ENCODE results near the gene PARP12. TPM values are rescaled to one million over a fixed set of nuclear protein-coding genes. Genes with fewer than 3 reads are reported as not detected.

Gene PARP12
- total RNA-seq, 4 donors from 2014 or later: 22.5 to 89.5 (median 50.7) TPM

- H3K4me3 ChIP-seq: no peak overlapping the region
- H3K36me3 ChIP-seq: no peaks in the 10 kb centered on the region
- intact Hi-C loops (cut with DNase I; ENCODE audit: low total_unique reads): no loop called here
- H3K27ac ChIP-seq: no peak overlapping the region
- H3K9me3 ChIP-seq: no peaks in the 10 kb centered on the region
- no peak for DNase-seq
- TF ChIP-seq CTCF (IDR thresholded peaks at IDR 0.05) (no peak), POLR2A (IDR thresholded peaks at IDR 0.05) (no peak)
- H3K27me3 ChIP-seq: no peaks in the 10 kb centered on the region
- no peaks in the 10 kb centered on the region for H3K4me1 ChIP-seq
Observed at GRCh38 chr7:139976838-139977656, 85.7 kb downstream of the PARP12 start.

- Histone ChIP-seq H3K4me3 (no peak overlapping the region), H3K4me1 (no peaks in the 10 kb centered on the region), H3K36me3 (no peaks in the 10 kb centered on the region), H3K27ac (no peak overlapping the region), H3K27me3 (no peaks in the 10 kb centered on the region), H3K9me3 (no peaks in the 10 kb centered on the region)
- intact Hi-C loops (cut with DNase I; ENCODE audit: low total_unique reads): no loop called here
- no peak for TF ChIP-seq CTCF (IDR thresholded peaks at IDR 0.05)
- no peak for DNase-seq
Observed at GRCh38 chr7:139976055-139976837, 86.5 kb downstream of the PARP12 start.

- Histone ChIP-seq H3K4me1 (no peaks in the 10 kb centered on the region), H3K4me3 (no peak overlapping the region), H3K36me3 (no peaks in the 10 kb centered on the region), H3K27me3 (no peaks in the 10 kb centered on the region), H3K9me3 (no peaks in the 10 kb centered on the region), H3K27ac (no peak overlapping the region)
- TF ChIP-seq POLR2A (IDR thresholded peaks at IDR 0.05) (no peak), CTCF (IDR thresholded peaks at IDR 0.05) (no peak)
- intact Hi-C loops (cut with DNase I; ENCODE audit: low total_unique reads): no loop called here
- no peak for DNase-seq
Observed at GRCh38 chr7:139974179-139974811, 88.5 kb downstream of the PARP12 start.

Small RNAs within 50 kb of the gene (small RNA-seq; reads per million reads assigned to genes)
- gene RF00019: not detected

Other genes starting within 250 kb of the PARP12 start
- gene TBXAS1, start 233.7 kb downstream of the PARP12 start, total RNA-seq: 10 to 100 TPM in 2 of 4 donors, 1 to 10 TPM in 2; 6.6 to 14.3 (median 11.9) TPM
- 10 to 100 TPM in 3 of 4 donors, 1 to 10 TPM in 1; 4.1 to 17.5 (median 12.4) TPM for gene KDM7A, start 114.0 kb upstream of the PARP12 start, total RNA-seq

Measured in uterus (tissue), 4 donors.